Adrenal gland (tissue), 12 donors: ENCODE data around the gene ALX3. TPM values are rescaled to one million over a fixed set of nuclear protein-coding genes. Genes with fewer than 3 reads are reported as not detected.
A peak's percentile ranks its signal among the peaks of the same experiment; 100 is the strongest.

ENCODE experiments used
- DNase-seq, 7 donors: peaks; one replicate each; pipeline ENCODE4 v3.0.0-alpha.2; 2019 to 2020
- H3K27ac ChIP-seq, 5 donors: fragments of 200-600 bp; sonication (generic) in 4 of 5; 1 replicate in 3 of 5; 2 replicates in 2 of 5; pipeline versions ENCODE4 v1.5.1 to v1.8.0; 2016 to 2020; ENCODE audit warnings: mild to moderate bottlenecking in 1 of 5
- H3K27me3 ChIP-seq: fragments of 200-600 bp; 2 replicates; pipeline ENCODE4 v1.8.0; 2021
- H3K36me3 ChIP-seq, 2 donors: fragments of 200-600 bp; replicated peaks in 1 of 2; 1 replicate in 1 of 2; 2 replicates in 1 of 2; pipeline versions ENCODE4 v1.5.1 to v1.8.0; 2018 to 2022
- H3K4me1 ChIP-seq, 2 donors: fragments of 200-600 bp; replicated peaks in 1 of 2; 1 replicate in 1 of 2; 2 replicates in 1 of 2; pipeline versions ENCODE4 v1.5.1 to v1.8.0; 2018 to 2021
- H3K4me3 ChIP-seq, 4 donors: fragments of 200-600 bp; sonication (generic) in 3 of 4; one replicate each; pipeline ENCODE4 v1.5.1; 2016 to 2018
- H3K9me3 ChIP-seq, 3 donors: fragments of 200-600 bp; sonication (generic) in 1 of 3; replicated peaks in 1 of 3; 1 replicate in 2 of 3; 2 replicates in 1 of 3; pipeline versions ENCODE4 v1.5.1 to v1.8.0; 2016 to 2021
- CTCF ChIP-seq, 6 experiments: fragments of 450-650 bp in 4 of 6; fragments of 200-600 bp in 2 of 6; sonication (generic) in 1 of 6; IDR thresholded peaks; 1 replicate in 5 of 6; 2 replicates in 1 of 6; pipeline versions ENCODE4 v1.5.1 to v1.8.0; 2016 to 2021; ENCODE audit warnings: antibody characterized with exemption in 6 of 6, mild to moderate bottlenecking in 2 of 6, moderate library complexity in 1 of 6
- POLR2A ChIP-seq, 2 donors: fragments of 450-650 bp; IDR thresholded peaks; one replicate each; pipeline ENCODE4 v1.6.1; 2017; ENCODE audit warnings: antibody characterized with exemption in 2 of 2, mild to moderate bottlenecking in 2 of 2, moderate library complexity in 1 of 2
- WGBS, 4 donors: extraction: QIAGEN DNeasy Blood & Tissue Kit in 2 of 4; methylation state at CpG; one replicate each; pipeline versions ENCODE4 v1.1.5 to v1.1.7; 2013 to 2017; 5-methylcytosine and 5-hydroxymethylcytosine counted together
- intact Hi-C, 2 donors: fragments of 100-400 bp; cut with DNase I; formaldehyde crosslinking; loops; one replicate each; pipeline versions ENCODE4 v1.14.1 to v1.15.0; 2022 to 2023
- polyA plus RNA-seq, 3 donors: library from polyadenylated mRNA; stranded (reverse); fragments of 200-250 nt in 2 of 3; fragments of 350-450 nt in 1 of 3; fragmentation: Illumina TruSeq in 1 of 3; extraction: RNeasy Lipid Tissue Mini Kit (QIAGEN cat#74804) in 1 of 3; gene quantifications; one replicate each; pipeline ENCODE4 v1.2.3, GENCODE V29; 2013 to 2014
- total RNA-seq, 9 donors: library from RNA; depleted of rRNA in 4 of 9; stranded (reverse); fragments of >200 nt in 4 of 9; fragments of 120-200 nt in 1 of 9; fragmentation: NEBNext Ultra II Directional in 1 of 9; extraction: Animal tissue kit (Norgen Biotek cat#: 25700) in 1 of 9; gene quantifications; one replicate each; pipeline versions ENCODE4 v1.1.0 to v1.2.4, GENCODE V29; 2013 to 2023
- donor health status: healthy with polysubstance abuse.
- donor health status: Bipolar disorder and iron deficiency.
- donor health status: DM: yes; HTN: yes; CAD: no.
- donor health status: DM: no; HTN: no; CAD: no.
- donor health status: DM: no; HTN: no; CAD: no.
- donor health status: DM: yes; HTN: yes; CAD: no.

The ALX3 gene
- total and polyA plus RNA-seq, 12 donors = 0.07 to 0.17 TPM; not detected in 10

DNA sequence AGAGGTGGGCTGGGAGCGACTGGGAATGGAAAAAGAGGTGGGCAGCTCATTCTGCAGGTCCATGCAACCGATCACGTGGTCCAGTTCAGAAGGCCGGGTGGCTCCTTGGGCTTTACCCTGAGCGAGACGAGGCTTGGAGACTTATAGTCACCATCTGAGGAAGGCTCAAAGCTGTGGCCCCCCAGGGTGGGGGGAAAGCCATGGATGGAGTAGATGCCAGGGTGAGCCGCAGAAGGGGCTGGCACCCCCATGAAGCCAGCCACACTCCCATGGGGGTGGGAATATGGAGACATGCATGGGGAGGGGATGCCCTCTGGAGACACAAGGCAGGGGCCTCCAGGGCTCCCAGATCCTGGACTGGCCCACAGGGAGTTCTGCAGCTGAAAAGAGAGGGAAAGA is 9.8 kb downstream of the ALX3 start:
- H3K9me3 ChIP-seq = no peaks in the 10 kb centered on the region
- intact Hi-C loops = no loop called here
- WGBS, 4 donors = 97 to 98% (median 97%) methylated on average over 7 of the region's 7 CpGs
- H3K27me3 ChIP-seq = no peaks in the 10 kb centered on the region
- H3K4me3 ChIP-seq = no peak overlapping the region
- peaks cover 0 to 16% of the 10 kb centered on the region in 2 donors for H3K36me3 ChIP-seq
- peaks cover 5 to 29% of the 10 kb centered on the region in 2 donors for H3K4me1 ChIP-seq
- no peak overlapping the region for H3K27ac ChIP-seq
- no peak for DNase-seq
- no peak for TF ChIP-seq POLR2A (IDR thresholded peaks at IDR 0.05)
- no peak for TF ChIP-seq CTCF (IDR thresholded peaks at IDR 0.05)

GRCh38 chr1:110060034-110060661 is 10.3 kb downstream of the ALX3 start:
- H3K9me3 ChIP-seq = no peaks in the 10 kb centered on the region
- H3K27ac ChIP-seq = no peak overlapping the region
- 88 to 94% (median 89%) methylated on average over 6 to 9 of the region's 9 CpGs for WGBS, 4 donors
- DNase-seq = peak in 4 of 7 donors; percentile 17 to 67 (median 44)
- H3K27me3 ChIP-seq = no peaks in the 10 kb centered on the region
- TF ChIP-seq POLR2A (IDR thresholded peaks at IDR 0.05) (no peak), CTCF (IDR thresholded peaks at IDR 0.05) (peak; percentile 14 to 54 (median 45))
- peaks cover 5 to 30% of the 10 kb centered on the region in 2 donors for H3K4me1 ChIP-seq
- no peak overlapping the region for H3K4me3 ChIP-seq
- intact Hi-C loops = no loop called here
- H3K36me3 ChIP-seq = peaks cover 0 to 21% of the 10 kb centered on the region in 2 donors

GRCh38 chr1:110059133-110059863 is 11.2 kb downstream of the ALX3 start:
- Histone ChIP-seq H3K9me3 (no peaks in the 10 kb centered on the region), H3K27me3 (no peaks in the 10 kb centered on the region), H3K4me3 (no peak overlapping the region), H3K36me3 (peaks cover 0 to 29% of the 10 kb centered on the region in 2 donors), H3K27ac (no peak overlapping the region), H3K4me1 (peaks cover 5 to 30% of the 10 kb centered on the region in 2 donors)
- 86 to 90% (median 90%) methylated on average over 6 of the region's 6 CpGs for WGBS, 4 donors
- intact Hi-C loops = loop anchor here in 1 of 2 donors (5.0 kb wide), 1 partner anchor 48 kb away; no protein-coding TSS in a partner anchor
- no peak for DNase-seq
- TF ChIP-seq CTCF (IDR thresholded peaks at IDR 0.05) = no peak
- TF ChIP-seq POLR2A (IDR thresholded peaks at IDR 0.05) = no peak

GRCh38 chr1:110058591-110058990 is 11.9 kb downstream of the ALX3 start:
- H3K4me3 ChIP-seq = no peak overlapping the region
- no peak for DNase-seq
- TF ChIP-seq POLR2A (IDR thresholded peaks at IDR 0.05) (no peak), CTCF (IDR thresholded peaks at IDR 0.05) (no peak)
- peaks cover 0 to 32% of the 10 kb centered on the region in 2 donors for H3K36me3 ChIP-seq
- intact Hi-C loops = loop anchor here in 1 of 2 donors (5.0 kb wide), 1 partner anchor 49 kb away; no protein-coding TSS in a partner anchor
- H3K27me3 ChIP-seq = no peaks in the 10 kb centered on the region
- no peak overlapping the region for H3K27ac ChIP-seq
- H3K4me1 ChIP-seq = peaks cover 5 to 30% of the 10 kb centered on the region in 2 donors
- WGBS, 4 donors = 77 to 96% (median 89%) methylated on average over 1 of the region's 1 CpG
- H3K9me3 ChIP-seq = no peaks in the 10 kb centered on the region
